SU-DHL-6 (cell line): ENCODE measurements around the gene RBM4.

Experiments
- H2AFZ ChIP-seq: fragments of 200-600 bp; sonication (generic); 2 replicates; pipeline ENCODE4 v1.6.1; 2014; ENCODE audit warnings: low read depth, mild to moderate bottlenecking, moderate library complexity, mixed read lengths, antibody characterized with exemption, low read length; ENCODE audit not compliant: severe bottlenecking
- H3F3A ChIP-seq: fragments of 200-600 bp; shearing (Covaris generic); 2 replicates; pipeline ENCODE4 v1.6.0; 2016; ENCODE audit warnings: antibody characterized with exemption, mild to moderate bottlenecking; ENCODE audit not compliant: insufficient read depth
- H3K27ac ChIP-seq: fragments of 200-600 bp; sonication (generic); 2 replicates; pipeline ENCODE4 v1.5.1; 2016; ENCODE audit warnings: low read depth, mild to moderate bottlenecking, low read length, moderate library complexity, mixed read lengths
- H3K27me3 ChIP-seq: fragments of 200-600 bp; sonication (generic), shearing (Covaris generic); 2 replicates; pipeline ENCODE4 v1.6.0; 2014; ENCODE audit warnings: mild to moderate bottlenecking, low read length
- H3K36me3 ChIP-seq: fragments of 200-600 bp; sonication (generic); 2 replicates; pipeline ENCODE4 v1.6.1; 2014; ENCODE audit warnings: mild to moderate bottlenecking, low read length, mixed read lengths
- H3K4me2 ChIP-seq: fragments of 300-600, 200-600 bp; shearing (Covaris generic), sonication (generic); 2 replicates; pipeline ENCODE4 v1.6.0; 2014; ENCODE audit warnings: low read length, low read depth, mild to moderate bottlenecking; ENCODE audit not compliant: poor library complexity, severe bottlenecking
- H3K4me3 ChIP-seq: fragments of 200-600 bp; sonication (generic); 2 replicates; pipeline ENCODE4 v1.5.1; 2014; ENCODE audit warnings: antibody characterized with exemption, low read length, mild to moderate bottlenecking, mixed read lengths; ENCODE audit not compliant: insufficient read depth, poor library complexity, severe bottlenecking
- H3K79me2 ChIP-seq: fragments of 200-600 bp; sonication (generic); 2 replicates; pipeline ENCODE4 v1.6.1; 2014; ENCODE audit warnings: mild to moderate bottlenecking, low read length, moderate library complexity; ENCODE audit not compliant: insufficient read depth
- H3K9ac ChIP-seq: fragments of 200-600 bp; sonication (generic); 2 replicates; pipeline ENCODE4 v1.7.0; 2014; ENCODE audit warnings: mild to moderate bottlenecking, low read length
- H3K9me2 ChIP-seq: fragments of 200-600 bp; sonication (generic); replicated peaks from 2 replicates; pipeline ENCODE4 v1.6.1; 2014; ENCODE audit warnings: low read length; ENCODE audit not compliant: insufficient read depth
- H3K9me3 ChIP-seq: fragments of 200-600 bp; sonication (generic); 2 replicates; pipeline ENCODE4 v1.6.1; 2014; ENCODE audit warnings: low read length, mixed read lengths; ENCODE audit not compliant: insufficient read depth
- H4K20me1 ChIP-seq: fragments of 200-600 bp; sonication (generic); 2 replicates; pipeline ENCODE4 v1.6.1; 2014; ENCODE audit warnings: low read depth, mild to moderate bottlenecking, antibody characterized with exemption, low read length, moderate library complexity, mixed read lengths
- EZH2phosphoT487 ChIP-seq: fragments of 200-600 bp; sonication (generic), shearing (Covaris generic); conservative IDR thresholded peaks from 2 replicates; pipeline ENCODE4 v1.6.1; 2018; ENCODE audit warnings: mild to moderate bottlenecking, antibody characterized with exemption, low read length, moderate library complexity, mixed read lengths
- TF ChIP-seq, protein P1 (sequence below): fragments of 200-600 bp; sonication (generic); IDR thresholded peaks from one replicate; pipeline ENCODE4 v1.5.1; 2017; ENCODE audit warnings: antibody characterized with exemption, mild to moderate bottlenecking, low read length, moderate library complexity; ENCODE audit not compliant: insufficient read depth, poor library complexity, severe bottlenecking

The RBM4 gene

GRCh38 chr11:66686100-66686785, 47.7 kb downstream of the RBM4 start:
- Histone ChIP-seq H3K27me3 (no peaks in the 10 kb centered on the region), H3F3A (no peaks in the 10 kb centered on the region), H3K9me2 (no peaks in the 10 kb centered on the region), H3K4me3 (no peak overlapping the region), H3K4me2 (no peak overlapping the region), H3K9me3 (no peaks in the 10 kb centered on the region), H2AFZ (no peak overlapping the region), H3K36me3 (no peaks in the 10 kb centered on the region), H3K27ac (no peak overlapping the region), H4K20me1 (no peaks in the 10 kb centered on the region), H3K79me2 (no peaks in the 10 kb centered on the region), H3K9ac (no peak overlapping the region)
- no peak for TF ChIP-seq EZH2phosphoT487
- TF ChIP-seq, protein P1, sequence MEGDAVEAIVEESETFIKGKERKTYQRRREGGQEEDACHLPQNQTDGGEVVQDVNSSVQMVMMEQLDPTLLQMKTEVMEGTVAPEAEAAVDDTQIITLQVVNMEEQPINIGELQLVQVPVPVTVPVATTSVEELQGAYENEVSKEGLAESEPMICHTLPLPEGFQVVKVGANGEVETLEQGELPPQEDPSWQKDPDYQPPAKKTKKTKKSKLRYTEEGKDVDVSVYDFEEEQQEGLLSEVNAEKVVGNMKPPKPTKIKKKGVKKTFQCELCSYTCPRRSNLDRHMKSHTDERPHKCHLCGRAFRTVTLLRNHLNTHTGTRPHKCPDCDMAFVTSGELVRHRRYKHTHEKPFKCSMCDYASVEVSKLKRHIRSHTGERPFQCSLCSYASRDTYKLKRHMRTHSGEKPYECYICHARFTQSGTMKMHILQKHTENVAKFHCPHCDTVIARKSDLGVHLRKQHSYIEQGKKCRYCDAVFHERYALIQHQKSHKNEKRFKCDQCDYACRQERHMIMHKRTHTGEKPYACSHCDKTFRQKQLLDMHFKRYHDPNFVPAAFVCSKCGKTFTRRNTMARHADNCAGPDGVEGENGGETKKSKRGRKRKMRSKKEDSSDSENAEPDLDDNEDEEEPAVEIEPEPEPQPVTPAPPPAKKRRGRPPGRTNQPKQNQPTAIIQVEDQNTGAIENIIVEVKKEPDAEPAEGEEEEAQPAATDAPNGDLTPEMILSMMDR: no peak

GRCh38 chr11:66686801-66687750, 48.6 kb downstream of the RBM4 start:
- no peak overlapping the region for H3K4me3 ChIP-seq
- H3K9ac ChIP-seq: no peak overlapping the region
- H4K20me1 ChIP-seq: no peaks in the 10 kb centered on the region
- no peaks in the 10 kb centered on the region for H3K9me3 ChIP-seq
- TF ChIP-seq, protein P1: no peak
- TF ChIP-seq EZH2phosphoT487: no peak
- no peaks in the 10 kb centered on the region for H3K36me3 ChIP-seq
- no peak overlapping the region for H2AFZ ChIP-seq
- no peaks in the 10 kb centered on the region for H3K9me2 ChIP-seq
- H3K27ac ChIP-seq: no peak overlapping the region
- H3K4me2 ChIP-seq: no peak overlapping the region
- no peaks in the 10 kb centered on the region for H3K27me3 ChIP-seq
- H3F3A ChIP-seq: no peaks in the 10 kb centered on the region
- no peaks in the 10 kb centered on the region for H3K79me2 ChIP-seq

- Histone ChIP-seq H4K20me1 (no peaks in the 10 kb centered on the region), H3K9me3 (no peaks in the 10 kb centered on the region), H3K79me2 (no peaks in the 10 kb centered on the region), H3K9ac (no peak overlapping the region), H3F3A (no peaks in the 10 kb centered on the region), H3K27me3 (no peaks in the 10 kb centered on the region), H3K9me2 (no peaks in the 10 kb centered on the region), H3K36me3 (no peaks in the 10 kb centered on the region), H3K4me3 (no peak overlapping the region), H2AFZ (no peak overlapping the region), H3K4me2 (no peak overlapping the region), H3K27ac (no peak overlapping the region)
- TF ChIP-seq, protein P1: no peak
- no peak for TF ChIP-seq EZH2phosphoT487
Observed at GRCh38 chr11:66687831-66688281, 49.4 kb downstream of the RBM4 start.
